Sigmoid colon (tissue), 7 donors: Measurements from ENCODE around the gene CYP8B1. TPM values are rescaled to one million over a fixed set of nuclear protein-coding genes. Genes with fewer than 3 reads are reported as not detected.
"Not testable (repeated sequence)": the region's sequence is repeated elsewhere in the genome, so short reads cannot be mapped to it uniquely, and the experiment has no call there.

Source experiments
- DNase-seq: peaks from one replicate; pipeline ENCODE4 v3.0.0-alpha.2; 2019
- H3K27ac ChIP-seq, 4 donors: fragments of 200-600 bp; sonication (generic); one replicate each; pipeline ENCODE4 v1.5.1; 2016 to 2019; ENCODE audit warnings: mild to moderate bottlenecking in 1 of 4
- H3K27me3 ChIP-seq, 3 donors: fragments of 200-600 bp; sonication (generic); one replicate each; pipeline ENCODE4 v1.5.1; 2019; ENCODE audit warnings: mild to moderate bottlenecking in 1 of 3
- H3K36me3 ChIP-seq, 4 donors: fragments of 200-600 bp; sonication (generic); one replicate each; pipeline ENCODE4 v1.5.1; 2016 to 2019
- H3K4me1 ChIP-seq, 4 donors: fragments of 200-600 bp; sonication (generic); one replicate each; pipeline ENCODE4 v1.5.1; 2017 to 2019
- H3K4me3 ChIP-seq, 4 donors: fragments of 200-600 bp; sonication (generic); one replicate each; pipeline ENCODE4 v1.5.1; 2017 to 2019; ENCODE audit warnings: mild to moderate bottlenecking in 2 of 4, moderate library complexity in 1 of 4
- H3K9me3 ChIP-seq, 4 donors: fragments of 200-600 bp in 3 of 4; sonication (generic) in 3 of 4; one replicate each; pipeline versions ENCODE4 v1.5.1 to v1.6.1; 2013 to 2019
- EP300 ChIP-seq, 4 donors: sonication (generic); formaldehyde crosslinking; IDR thresholded peaks; one replicate each; pipeline ENCODE4 v1.6.1; 2017; ENCODE audit warnings: antibody characterized with exemption in 4 of 4
- POLR2A ChIP-seq, 2 donors: fragments of 450-650 bp; IDR thresholded peaks; one replicate each; pipeline ENCODE4 v1.6.1; 2016; ENCODE audit warnings: antibody characterized with exemption in 2 of 2, mild to moderate bottlenecking in 2 of 2, moderate library complexity in 2 of 2
- POLR2AphosphoS5 ChIP-seq, 4 donors: sonication (generic); formaldehyde crosslinking; IDR thresholded peaks; one replicate each; pipeline ENCODE4 v1.6.1; 2017; ENCODE audit warnings: antibody characterized with exemption in 4 of 4
- WGBS, 2 donors: extraction: QIAGEN DNeasy Blood & Tissue Kit; methylation state at CpG; one replicate each; pipeline ENCODE4 v1.1.7; 2013; 5-methylcytosine and 5-hydroxymethylcytosine counted together
- intact Hi-C: fragments of 100-400 bp; cut with DNase I; formaldehyde crosslinking; loops from one replicate; pipeline ENCODE4 v1.15.1; 2023
- polyA plus RNA-seq, 3 donors: library from polyadenylated mRNA; stranded (reverse); fragments of 200-250 nt; gene quantifications; one replicate each; pipeline ENCODE4 v1.2.3, GENCODE V29; 2013
- total RNA-seq, 4 donors: library from RNA; depleted of rRNA; stranded (reverse); fragments of >200 nt; gene quantifications; one replicate each; pipeline ENCODE4 v1.1.0, GENCODE V29; 2016
- TF ChIP-seq, protein P1 (sequence below), 4 experiments: fragments of 450-650 bp in 3 of 4; fragments of 200-600 bp in 1 of 4; IDR thresholded peaks; one replicate each; pipeline ENCODE4 v1.5.1; 2016 to 2019; ENCODE audit warnings: antibody characterized with exemption in 4 of 4, mild to moderate bottlenecking in 3 of 4, moderate library complexity in 2 of 4
- donor health status: healthy with polysubstance abuse.
- donor health status: Bipolar disorder and iron deficiency.
- donor health status: healthy.

Gene CYP8B1
- total and polyA plus RNA-seq, 7 donors = under 0.01 TPM; not detected in 6

GRCh38 chr3:42887084-42887483 lies 11.4 kb upstream of the CYP8B1 start:
- no peaks in the 10 kb centered on the region for H3K4me1 ChIP-seq
- intact Hi-C loops = no loop called here
- H3K27ac ChIP-seq = no peak overlapping the region
- 86 to 90% methylated on average over 3 of the region's 3 CpGs for WGBS, 2 donors
- H3K4me3 ChIP-seq = no peak overlapping the region
- TF ChIP-seq, protein P1, sequence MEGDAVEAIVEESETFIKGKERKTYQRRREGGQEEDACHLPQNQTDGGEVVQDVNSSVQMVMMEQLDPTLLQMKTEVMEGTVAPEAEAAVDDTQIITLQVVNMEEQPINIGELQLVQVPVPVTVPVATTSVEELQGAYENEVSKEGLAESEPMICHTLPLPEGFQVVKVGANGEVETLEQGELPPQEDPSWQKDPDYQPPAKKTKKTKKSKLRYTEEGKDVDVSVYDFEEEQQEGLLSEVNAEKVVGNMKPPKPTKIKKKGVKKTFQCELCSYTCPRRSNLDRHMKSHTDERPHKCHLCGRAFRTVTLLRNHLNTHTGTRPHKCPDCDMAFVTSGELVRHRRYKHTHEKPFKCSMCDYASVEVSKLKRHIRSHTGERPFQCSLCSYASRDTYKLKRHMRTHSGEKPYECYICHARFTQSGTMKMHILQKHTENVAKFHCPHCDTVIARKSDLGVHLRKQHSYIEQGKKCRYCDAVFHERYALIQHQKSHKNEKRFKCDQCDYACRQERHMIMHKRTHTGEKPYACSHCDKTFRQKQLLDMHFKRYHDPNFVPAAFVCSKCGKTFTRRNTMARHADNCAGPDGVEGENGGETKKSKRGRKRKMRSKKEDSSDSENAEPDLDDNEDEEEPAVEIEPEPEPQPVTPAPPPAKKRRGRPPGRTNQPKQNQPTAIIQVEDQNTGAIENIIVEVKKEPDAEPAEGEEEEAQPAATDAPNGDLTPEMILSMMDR (IDR thresholded peaks at IDR 0.05) = no peak
- H3K9me3 ChIP-seq = no peaks in the 10 kb centered on the region
- no peak for DNase-seq
- no peaks in the 10 kb centered on the region for H3K27me3 ChIP-seq
- H3K36me3 ChIP-seq = no peaks in the 10 kb centered on the region

DNA sequence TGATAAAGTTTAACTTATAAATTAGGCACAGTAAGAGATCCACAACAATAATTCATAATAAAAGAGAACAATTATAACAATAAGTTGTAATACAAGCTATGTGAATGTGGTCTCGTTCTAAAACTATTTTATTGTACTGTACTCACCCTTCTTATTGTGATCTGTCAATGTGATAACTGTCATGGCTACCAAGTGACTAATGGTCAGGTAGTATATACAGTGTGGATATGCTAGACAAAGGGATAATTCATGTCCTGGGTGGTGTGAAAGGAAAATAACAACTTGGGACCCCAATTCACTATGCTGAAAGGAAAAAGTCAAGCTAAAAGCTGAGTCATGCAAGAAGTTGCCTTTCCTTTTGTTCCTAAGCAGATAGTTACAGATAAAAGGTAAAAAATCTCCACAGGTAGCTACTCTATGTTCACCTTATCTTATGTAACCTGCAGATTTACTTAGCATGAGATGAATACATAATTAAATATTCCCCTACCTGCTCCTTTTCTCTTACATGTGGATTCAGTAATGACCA lies 10.7 kb upstream of the CYP8B1 start:
- Histone ChIP-seq H3K27ac (no peak overlapping the region), H3K27me3 (no peaks in the 10 kb centered on the region), H3K4me3 (no peak overlapping the region), H3K9me3 (no peaks in the 10 kb centered on the region), H3K4me1 (peaks cover 0 to 1% (median under 1%) of the 10 kb centered on the region in 4 donors), H3K36me3 (no peaks in the 10 kb centered on the region)
- intact Hi-C loops = no loop called here
- DNase-seq = no peak
- WGBS, 2 donors = 38 to 65% methylated on average over 1 of the region's 1 CpG
- TF ChIP-seq POLR2AphosphoS5 (IDR thresholded peaks at IDR 0.05) (no peak), EP300 (IDR thresholded peaks at IDR 0.05) (no peak), POLR2A (IDR thresholded peaks at IDR 0.05) (no peak)
- TF ChIP-seq, protein P1 (IDR thresholded peaks at IDR 0.05) = no peak

DNA sequence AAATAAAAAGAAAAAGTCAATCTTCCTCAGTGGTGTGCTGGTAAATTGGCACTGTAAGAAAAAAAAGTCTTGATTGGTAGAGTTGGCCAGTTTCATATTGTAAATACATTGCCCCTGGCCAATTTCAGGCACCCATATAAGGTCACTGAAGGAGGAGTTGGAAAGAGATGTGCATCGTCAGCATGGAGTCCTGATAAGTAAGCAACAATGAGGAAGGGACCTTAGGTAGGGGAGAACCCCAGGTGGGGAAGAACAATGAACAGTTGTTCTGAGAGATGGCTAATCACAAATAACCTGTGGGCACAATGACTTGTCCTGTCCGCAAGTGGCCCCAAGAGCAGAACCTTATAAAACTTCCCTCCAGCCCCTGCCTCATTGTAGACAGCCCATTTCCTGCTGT lies 8.6 kb upstream of the CYP8B1 start:
- Histone ChIP-seq H3K27me3 (no peaks in the 10 kb centered on the region), H3K27ac (no peak overlapping the region), H3K4me3 (no peak overlapping the region), H3K4me1 (peaks cover 0 to 13% (median 8%) of the 10 kb centered on the region in 4 donors), H3K9me3 (no peaks in the 10 kb centered on the region), H3K36me3 (no peaks in the 10 kb centered on the region)
- TF ChIP-seq EP300 (IDR thresholded peaks at IDR 0.05) (no peak), POLR2AphosphoS5 (IDR thresholded peaks at IDR 0.05) (no peak), POLR2A (IDR thresholded peaks at IDR 0.05) (no peak)
- TF ChIP-seq, protein P1 (IDR thresholded peaks at IDR 0.05) = no peak
- 56 to 64% methylated on average over 2 of the region's 2 CpGs for WGBS, 2 donors
- intact Hi-C loops = no loop called here
- no peak for DNase-seq

DNA sequence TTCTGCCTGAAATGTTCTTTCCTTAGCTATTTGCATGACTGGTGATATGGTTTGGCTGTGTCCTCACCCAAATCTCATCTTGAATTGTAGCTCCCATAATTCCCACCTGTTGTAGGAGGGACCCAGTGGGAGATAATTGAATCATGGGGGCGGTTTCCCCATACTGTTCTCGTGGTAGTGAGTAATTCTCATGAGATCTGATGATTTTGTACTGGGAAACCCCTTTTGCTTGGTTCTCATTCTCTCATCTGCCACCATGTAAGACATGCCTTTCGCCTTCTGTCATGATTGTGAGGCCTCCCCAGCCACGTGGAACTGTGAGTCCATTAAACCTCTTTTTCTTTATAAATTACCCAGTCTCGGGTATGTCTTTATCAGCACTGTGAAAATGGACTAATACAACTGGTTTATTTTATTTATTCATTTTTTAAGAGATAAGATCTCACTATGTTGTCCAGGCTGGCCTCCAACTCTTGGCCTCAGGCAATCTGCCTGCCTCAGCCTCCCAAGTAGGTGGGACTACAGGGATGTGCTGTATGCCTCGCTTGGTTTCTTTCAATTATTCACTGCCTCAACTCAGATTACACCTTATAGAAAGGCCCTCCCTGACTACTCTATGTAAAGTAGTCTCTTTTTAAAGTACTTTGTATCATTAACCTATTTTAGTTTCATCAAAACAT lies 7.7 kb upstream of the CYP8B1 start:
- H3K9me3 ChIP-seq, H3K36me3 ChIP-seq, DNase-seq, intact Hi-C loops, H3K27ac ChIP-seq, H3K27me3 ChIP-seq, H3K4me3 ChIP-seq: not testable (repeated sequence)
- H3K4me1 ChIP-seq = peaks cover 0 to 13% (median 8%) of the 10 kb centered on the region in 4 donors
- 78 to 83% methylated on average over 6 of the region's 6 CpGs for WGBS, 2 donors

DNA sequence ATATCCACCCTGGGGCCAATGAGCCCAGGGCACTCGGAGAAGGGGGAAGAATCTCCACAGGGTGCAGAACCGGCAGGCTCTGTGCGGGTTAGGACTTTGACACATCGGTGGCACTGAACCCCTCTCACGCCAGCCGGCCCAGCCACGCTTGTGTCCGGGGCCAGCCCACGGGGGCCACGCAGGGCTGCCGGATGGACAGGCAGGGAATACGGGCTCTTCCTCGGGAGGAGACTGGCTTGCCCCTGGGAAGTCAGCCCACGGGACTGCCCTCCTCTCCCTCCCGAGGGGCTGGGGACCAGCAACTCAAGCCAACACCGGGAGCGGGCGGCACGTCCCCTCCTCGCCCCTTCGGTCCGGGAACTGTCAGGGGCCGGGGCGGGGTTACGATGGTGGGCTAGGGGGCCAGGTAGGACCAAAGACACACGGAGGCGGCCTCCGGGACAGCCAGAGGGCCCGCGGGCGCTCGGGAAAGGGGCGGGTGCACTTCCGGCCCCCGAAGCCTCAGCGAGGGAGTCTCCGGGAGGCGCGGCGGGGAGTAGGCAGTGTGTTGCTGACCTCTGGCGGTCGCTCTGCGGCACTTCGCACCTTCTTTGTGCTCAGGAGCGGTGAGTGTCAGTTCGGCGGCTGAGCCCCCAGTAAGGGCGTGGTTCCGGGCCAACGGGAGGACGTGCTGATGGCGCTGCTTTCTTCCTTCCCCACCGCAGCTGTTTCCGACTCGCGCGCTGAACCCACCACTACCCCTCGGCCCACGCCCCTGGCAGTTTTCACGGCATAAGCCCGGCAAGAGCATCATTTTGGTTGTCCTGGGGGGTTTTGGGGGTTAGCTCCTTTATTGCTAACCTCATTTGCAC lies 5.1 kb upstream of the CYP8B1 start:
- Histone ChIP-seq H3K4me1 (peaks cover 0 to 13% (median 8%) of the 10 kb centered on the region in 4 donors), H3K9me3 (no peaks in the 10 kb centered on the region), H3K36me3 (no peaks in the 10 kb centered on the region), H3K27me3 (no peaks in the 10 kb centered on the region), H3K4me3 (peak overlapping the region; percentile 63 to 75 (median 68)), H3K27ac (peak overlapping the region; percentile 67 to 80 (median 79))
- 2 to 4% methylated on average over 61 of the region's 61 CpGs for WGBS, 2 donors
- intact Hi-C loops = loop anchor here (1.0 to 2.0 kb wide), 4 partner anchors 42 to 100 kb away; partner anchors contain the start of gene HIGD1A
- DNase-seq = peak; percentile 93
- TF ChIP-seq POLR2AphosphoS5 (IDR thresholded peaks at IDR 0.05) (peak; percentile 31 to 76 (median 60)), EP300 (IDR thresholded peaks at IDR 0.05) (no peak), POLR2A (IDR thresholded peaks at IDR 0.05) (no peak)
- TF ChIP-seq, protein P1 (IDR thresholded peaks at IDR 0.05) = peak; percentile 78 to 90 (median 86)
